Glutamatergic neuron (in vitro differentiated cells): ENCODE data around the gene PEX3. TPM values are rescaled to one million over a fixed set of nuclear protein-coding genes. Genes with fewer than 3 reads are reported as not detected.
"Not testable (repeated sequence)": the region's sequence is repeated elsewhere in the genome, so short reads cannot be mapped to it uniquely, and the experiment has no call there.

Experiments
- DNase-seq: peaks from one replicate; pipeline ENCODE4 v3.0.0; 2022
- H3K27ac Mint-ChIP-seq: one replicate; pipeline ENCODE4 v1.8.0; 2020; ENCODE audit warnings: mild to moderate bottlenecking, mixed read lengths, inconsistent platforms; ENCODE audit not compliant: unreplicated experiment
- H3K27me3 Mint-ChIP-seq: one replicate; pipeline ENCODE4 v1.8.0; 2020; ENCODE audit warnings: mild to moderate bottlenecking, moderate library complexity, mixed read lengths, inconsistent platforms; ENCODE audit not compliant: unreplicated experiment
- H3K36me3 Mint-ChIP-seq: one replicate; pipeline ENCODE4 v1.8.0; 2020; ENCODE audit warnings: mild to moderate bottlenecking, mixed read lengths, inconsistent platforms; ENCODE audit not compliant: unreplicated experiment
- H3K4me1 Mint-ChIP-seq: one replicate; pipeline ENCODE4 v1.8.0; 2020; ENCODE audit warnings: mild to moderate bottlenecking, low read depth, mixed read lengths, inconsistent platforms; ENCODE audit not compliant: unreplicated experiment
- H3K4me3 Mint-ChIP-seq: one replicate; pipeline ENCODE4 v1.8.0; 2020; ENCODE audit warnings: mild to moderate bottlenecking, mixed read lengths, inconsistent platforms; ENCODE audit not compliant: unreplicated experiment
- H3K9me3 Mint-ChIP-seq: one replicate; pipeline ENCODE4 v1.8.0; 2020; ENCODE audit warnings: mild to moderate bottlenecking, moderate library complexity, mixed read lengths, inconsistent platforms; ENCODE audit not compliant: unreplicated experiment
- CTCF ChIP-seq: fragments of 200-600 bp; sonication (generic); IDR thresholded peaks from one replicate; pipeline ENCODE4 v1.5.0; 2021; ENCODE audit not compliant: partially characterized antibody, unreplicated experiment
- total RNA-seq: library from RNA; stranded (reverse); fragmentation: NEBNext Ultra II Directional; extraction: Animal tissue kit (Norgen Biotek cat#: 25700); gene quantifications from one replicate; pipeline ENCODE4 v1.2.1, GENCODE V29; 2021; ENCODE audit not compliant: unreplicated experiment

Gene PEX3
- total RNA-seq, 1 donor from 2014 or later, result 12.0 TPM

GRCh38 chr6:143431226-143431625 lies 19.4 kb upstream of the PEX3 start:
- Mint-ChIP-seq H3K9me3 (no peaks in the 10 kb centered on the region), H3K4me1 (no peaks in the 10 kb centered on the region), H3K27ac (no peak overlapping the region), H3K4me3 (no peak overlapping the region), H3K27me3 (no peaks in the 10 kb centered on the region), H3K36me3 (no peaks in the 10 kb centered on the region)
- TF ChIP-seq CTCF, result no peak
- no peak for DNase-seq

DNA sequence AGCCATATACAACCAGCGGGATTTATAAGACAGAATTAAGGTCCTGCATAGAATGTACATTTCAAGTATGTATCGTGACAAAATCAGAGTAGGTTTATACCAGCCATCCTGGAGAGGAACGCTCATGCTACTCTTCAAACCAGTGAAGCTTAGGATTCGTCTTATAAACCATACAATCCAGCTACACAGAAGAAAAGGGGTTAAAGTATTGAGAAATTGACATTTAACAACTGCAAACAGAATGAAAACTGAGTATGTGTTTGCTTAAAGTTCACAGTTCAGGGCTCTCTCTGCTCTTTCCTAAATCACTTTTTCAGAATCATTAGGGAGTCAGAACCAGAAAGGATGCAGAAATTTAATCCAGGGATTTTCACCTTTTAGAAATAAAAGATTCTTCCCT lies 18.0 kb upstream of the PEX3 start:
- Mint-ChIP-seq H3K27ac (no peak overlapping the region), H3K36me3 (no peaks in the 10 kb centered on the region), H3K4me3 (no peak overlapping the region), H3K9me3 (no peaks in the 10 kb centered on the region), H3K27me3 (no peaks in the 10 kb centered on the region), H3K4me1 (no peaks in the 10 kb centered on the region)
- no peak for DNase-seq
- no peak for TF ChIP-seq CTCF

- peaks cover 1% of the 10 kb centered on the region for H3K27me3 Mint-ChIP-seq
- H3K4me1 Mint-ChIP-seq, result no peaks in the 10 kb centered on the region
- H3K9me3 Mint-ChIP-seq, result no peaks in the 10 kb centered on the region
- no peak for TF ChIP-seq CTCF
- no peak overlapping the region for H3K27ac Mint-ChIP-seq
- no peak overlapping the region for H3K4me3 Mint-ChIP-seq
- no peaks in the 10 kb centered on the region for H3K36me3 Mint-ChIP-seq
- DNase-seq, result no peak
Measured at GRCh38 chr6:143441010-143441409, 9.6 kb upstream of the PEX3 start.

DNA sequence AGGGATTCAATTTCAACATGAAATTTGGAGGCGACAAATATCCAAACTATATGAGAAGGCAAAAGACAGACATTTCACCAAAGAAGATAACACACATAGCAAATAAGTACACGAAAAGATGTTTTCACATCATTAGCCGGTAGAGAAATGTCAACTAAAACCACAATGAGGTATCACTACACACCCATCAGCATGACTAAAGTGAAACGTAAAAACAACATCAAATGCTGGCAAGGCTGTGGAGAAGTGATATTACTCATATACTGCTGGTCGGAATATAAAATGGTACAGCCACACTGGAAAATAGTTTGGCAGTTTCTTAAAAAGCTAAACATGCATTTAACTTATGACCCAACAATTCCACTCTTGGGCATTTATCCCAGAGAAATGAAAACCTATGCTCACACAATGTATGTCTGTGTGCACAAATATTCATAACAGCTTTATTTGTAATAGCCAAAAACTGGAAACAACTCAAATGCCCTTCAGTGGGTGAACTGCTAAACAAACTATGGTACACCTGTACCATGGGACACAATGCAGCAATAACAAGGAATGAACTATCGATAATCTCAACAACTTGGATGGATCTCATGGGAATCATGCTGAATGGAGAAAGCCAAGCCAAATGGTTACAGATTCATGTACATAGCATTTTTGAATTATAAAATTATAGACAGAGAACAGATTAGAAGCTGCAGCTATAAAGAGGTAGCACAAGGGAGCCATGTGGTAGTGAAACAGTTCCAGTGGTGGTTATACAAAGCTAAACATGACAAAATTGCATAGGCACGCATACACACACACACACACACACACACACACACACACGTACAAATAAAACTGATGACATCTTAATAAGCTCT lies 8.7 kb upstream of the PEX3 start:
- no peak overlapping the region for H3K27ac Mint-ChIP-seq
- peaks cover 1% of the 10 kb centered on the region for H3K27me3 Mint-ChIP-seq
- no peak for DNase-seq
- H3K4me3 Mint-ChIP-seq, result no peak overlapping the region
- H3K9me3 Mint-ChIP-seq, result no peaks in the 10 kb centered on the region
- no peak for TF ChIP-seq CTCF
- H3K4me1 Mint-ChIP-seq, result no peaks in the 10 kb centered on the region
- H3K36me3 Mint-ChIP-seq, result no peaks in the 10 kb centered on the region

- DNase-seq, result no peak
- Mint-ChIP-seq H3K27me3 (peaks cover 1% of the 10 kb centered on the region), H3K4me3 (no peak overlapping the region), H3K9me3 (no peaks in the 10 kb centered on the region), H3K4me1 (no peaks in the 10 kb centered on the region), H3K27ac (no peak overlapping the region), H3K36me3 (no peaks in the 10 kb centered on the region)
- no peak for TF ChIP-seq CTCF
Measured at GRCh38 chr6:143443096-143443495, 7.5 kb upstream of the PEX3 start.

DNA sequence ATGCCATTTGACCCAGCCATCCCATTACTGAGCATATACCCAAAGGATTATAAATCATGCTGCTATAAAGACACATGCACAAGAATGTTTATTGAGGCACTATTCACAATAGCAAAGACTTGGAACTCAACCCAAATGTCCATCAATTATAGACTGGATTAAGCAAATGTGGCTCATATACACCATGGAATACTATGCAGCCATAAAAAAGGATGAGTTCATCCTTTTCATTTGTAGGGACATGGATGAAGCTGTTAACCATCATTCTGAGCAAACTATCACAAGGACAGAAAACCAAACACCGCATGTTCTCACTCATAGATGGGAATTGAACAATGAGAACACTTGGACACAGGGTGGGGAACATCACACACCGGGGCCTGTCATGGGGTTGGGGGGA lies 2.7 kb upstream of the PEX3 start:
- H3K27ac Mint-ChIP-seq, H3K27me3 Mint-ChIP-seq, H3K9me3 Mint-ChIP-seq, H3K4me1 Mint-ChIP-seq, DNase-seq, H3K4me3 Mint-ChIP-seq, H3K36me3 Mint-ChIP-seq: not testable (repeated sequence)
